Breast epithelium (tissue), 3 donors: ENCODE data around the gene CDH13.

Experiments
- CTCF ChIP-seq, 3 donors: fragments of 450-650 bp; IDR thresholded peaks; one replicate each; pipeline ENCODE4 v1.5.1; 2016 to 2017; ENCODE audit warnings: antibody characterized with exemption in 3 of 3, mild to moderate bottlenecking in 3 of 3, moderate library complexity in 3 of 3
- POLR2A ChIP-seq: fragments of 450-650 bp; IDR thresholded peaks from one replicate; pipeline ENCODE4 v1.6.1; 2016; ENCODE audit warnings: antibody characterized with exemption, mild to moderate bottlenecking, moderate library complexity
- POLR2AphosphoS5 ChIP-seq, 3 donors: sonication (generic); formaldehyde crosslinking; IDR thresholded peaks; one replicate each; pipeline ENCODE4 v1.6.1; 2017; ENCODE audit warnings: antibody characterized with exemption in 3 of 3

DNA sequence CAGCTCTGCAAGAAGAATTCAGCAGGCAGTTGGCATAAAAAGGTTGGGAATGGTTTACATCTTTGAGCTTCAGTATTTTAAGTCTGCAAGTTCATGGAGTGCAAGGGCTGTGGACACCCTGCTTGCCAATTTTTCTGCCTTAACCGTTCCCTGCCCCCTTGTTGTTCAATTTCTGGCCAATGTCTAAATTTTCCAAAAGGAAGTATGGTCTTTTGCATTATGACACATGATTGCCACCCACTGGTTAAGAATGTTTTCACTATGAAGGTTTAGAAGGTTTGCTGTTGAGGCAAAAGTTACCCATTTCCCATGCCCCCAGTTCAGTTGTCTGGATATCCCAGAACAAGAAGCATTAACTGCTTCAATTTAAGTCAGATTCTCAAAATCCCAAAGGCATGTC is 441.9 kb downstream of the CDH13 start:
- TF ChIP-seq CTCF (IDR thresholded peaks at IDR 0.05) (no peak), POLR2AphosphoS5 (IDR thresholded peaks at IDR 0.05) (no peak), POLR2A (no peak)
